Hepatic stellate cell (primary cell): ENCODE results near the gene MAP2K5.

Source experiments
- DNase-seq: peaks from one replicate; pipeline ENCODE4 v3.0.0; 2011; ENCODE audit warnings: low spot score

The MAP2K5 gene

GRCh38 chr15:67521783-67522568 lies 20.5 kb upstream of the MAP2K5 start:
- peak; percentile 24 for DNase-seq

- no peak for DNase-seq
Measured at GRCh38 chr15:67523330-67523729, 19.2 kb upstream of the MAP2K5 start.

GRCh38 chr15:67524235-67524634 lies 18.3 kb upstream of the MAP2K5 start:
- no peak for DNase-seq

- no peak for DNase-seq
Measured at GRCh38 chr15:67528513-67528912, 14.0 kb upstream of the MAP2K5 start.

GRCh38 chr15:67531379-67531914 lies 11.1 kb upstream of the MAP2K5 start:
- DNase-seq: peak; percentile 44

GRCh38 chr15:67533873-67534272 lies 8.6 kb upstream of the MAP2K5 start:
- DNase-seq: no peak

- no peak for DNase-seq
Measured at GRCh38 chr15:67534360-67534759, 8.1 kb upstream of the MAP2K5 start.

GRCh38 chr15:67537771-67538170 lies 4.7 kb upstream of the MAP2K5 start:
- no peak for DNase-seq

- peak; percentile 12 for DNase-seq
Measured at GRCh38 chr15:67543348-67543718, 830 bp downstream of the MAP2K5 start.

- DNase-seq: no peak
Measured at GRCh38 chr15:67544475-67544874, 2.0 kb downstream of the MAP2K5 start.

- no peak for DNase-seq
Measured at GRCh38 chr15:67545864-67546263, 3.4 kb downstream of the MAP2K5 start.

GRCh38 chr15:67547064-67547463 lies 4.6 kb downstream of the MAP2K5 start:
- DNase-seq: no peak

GRCh38 chr15:67547836-67548235 lies 5.3 kb downstream of the MAP2K5 start:
- DNase-seq: no peak

- peak; percentile 20 for DNase-seq
Measured at GRCh38 chr15:67548236-67548852, 5.8 kb downstream of the MAP2K5 start.

GRCh38 chr15:67548862-67549651 lies 6.6 kb downstream of the MAP2K5 start:
- DNase-seq: no peak

- DNase-seq: no peak
Measured at GRCh38 chr15:67549736-67550135, 7.2 kb downstream of the MAP2K5 start.

GRCh38 chr15:67550522-67550921 lies 8.0 kb downstream of the MAP2K5 start:
- DNase-seq: peak; percentile 21

- DNase-seq: no peak
Measured at GRCh38 chr15:67551207-67551743, 8.8 kb downstream of the MAP2K5 start.

GRCh38 chr15:67554580-67554979 lies 12.1 kb downstream of the MAP2K5 start:
- no peak for DNase-seq

GRCh38 chr15:67556976-67557570 lies 14.6 kb downstream of the MAP2K5 start:
- no peak for DNase-seq

GRCh38 chr15:67558502-67558901 lies 16.0 kb downstream of the MAP2K5 start:
- DNase-seq: no peak

- DNase-seq: no peak
Measured at GRCh38 chr15:67559158-67559557, 16.7 kb downstream of the MAP2K5 start.
